Right renal cortex interstitium (tissue), 3 donors: ENCODE results near the gene ALDH9A1. TPM values are rescaled to one million over a fixed set of nuclear protein-coding genes. Genes with fewer than 3 reads are reported as not detected.
"Not testable (repeated sequence)": the region's sequence is repeated elsewhere in the genome, so short reads cannot be mapped to it uniquely, and the experiment has no call there.

ENCODE experiments used
- DNase-seq, 3 donors: peaks; one replicate each; pipeline ENCODE4 v3.0.0-alpha.2; 2013; ENCODE audit warnings: low read depth in 3 of 3, low spot score in 2 of 3
- polyA plus RNA-seq, 3 donors: library from polyadenylated mRNA; unstranded; fragments of 120-200 nt; gene quantifications; one replicate each; pipeline ENCODE4 v1.2.1, GENCODE V29; 2013; ENCODE audit not compliant: insufficient read length in 3 of 3

ALDH9A1 gene
- polyA plus RNA-seq, result 100 to 1,000 TPM; 123 to 131 (median 127) TPM

GRCh38 chr1:165697881-165698760 is at the start of gene ALDH9A1:
Gene ALDH9A1, minus strand, starts transcription at chr1:165698562. Its CDS starts 4 bp downstream, at chr1:165698558.
- peak; percentile 47 to 59 (median 59) for DNase-seq

- no peak for DNase-seq
These were observed 49.5 kb upstream of the ALDH9A1 start for GRCh38 chr1:165747632-165748447.

GRCh38 chr1:165744913-165745312 is 46.6 kb upstream of the ALDH9A1 start:
- DNase-seq, result not testable (repeated sequence)

DNA sequence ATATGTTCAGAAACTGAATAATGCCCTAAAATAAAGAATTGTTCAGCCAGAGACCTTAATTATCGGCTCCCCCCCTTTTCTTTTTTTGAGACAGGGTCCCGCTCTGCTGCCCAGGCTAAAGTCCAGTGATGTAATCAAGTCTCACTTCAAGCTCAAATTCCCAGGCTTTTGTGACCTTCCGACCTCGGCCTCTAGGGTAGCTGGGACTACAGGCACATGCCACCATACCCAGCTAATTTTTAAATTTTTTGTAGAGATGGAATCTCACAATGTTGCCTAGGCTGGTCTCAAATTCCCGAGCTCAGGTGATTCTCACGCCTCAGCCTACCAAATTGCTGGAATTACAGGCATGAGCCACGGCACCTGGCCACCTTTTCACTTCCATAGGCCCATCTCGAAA is 43.8 kb upstream of the ALDH9A1 start:
- DNase-seq, result no peak

GRCh38 chr1:165738794-165739193 is 40.4 kb upstream of the ALDH9A1 start:
- no peak for DNase-seq

GRCh38 chr1:165737196-165737595 is 38.8 kb upstream of the ALDH9A1 start:
- DNase-seq, result no peak

- no peak for DNase-seq
These were observed 36.5 kb upstream of the ALDH9A1 start for GRCh38 chr1:165734906-165735305.

DNA sequence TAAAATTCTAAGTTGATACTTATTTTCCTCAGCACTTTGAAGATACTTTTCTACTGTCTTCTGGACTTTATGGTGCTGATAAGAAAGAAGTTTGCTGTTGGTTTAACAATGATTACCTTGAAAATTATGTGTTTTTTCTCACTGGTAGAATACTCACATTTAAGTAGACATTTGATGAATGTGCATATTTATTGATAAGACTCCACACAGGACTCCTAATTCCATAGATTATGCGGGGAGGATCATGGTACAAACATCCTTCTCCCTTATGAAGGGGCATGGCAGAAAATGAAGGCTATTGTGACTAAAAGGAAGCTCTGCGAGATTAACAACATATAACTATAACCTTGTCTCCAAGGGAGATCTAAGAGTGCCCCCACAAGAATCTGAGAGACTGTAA is 28.5 kb upstream of the ALDH9A1 start:
- no peak for DNase-seq

GRCh38 chr1:165726169-165726568 is 27.8 kb upstream of the ALDH9A1 start:
- no peak for DNase-seq

- DNase-seq, result peak in 2 of 3 donors; percentile 33 to 49
These were observed 19.7 kb upstream of the ALDH9A1 start for GRCh38 chr1:165717918-165718515.

GRCh38 chr1:165716265-165717051 is 18.1 kb upstream of the ALDH9A1 start:
- DNase-seq, result not testable (repeated sequence)

- no peak for DNase-seq
These were observed 14.4 kb upstream of the ALDH9A1 start for GRCh38 chr1:165712764-165713163.

- no peak for DNase-seq
These were observed 9.8 kb upstream of the ALDH9A1 start for GRCh38 chr1:165707984-165708706.

GRCh38 chr1:165703648-165704047 is 5.3 kb upstream of the ALDH9A1 start:
- no peak for DNase-seq

- not testable (repeated sequence) for DNase-seq
These were observed 3.6 kb upstream of the ALDH9A1 start for GRCh38 chr1:165701922-165702321.

- DNase-seq, result no peak
These were observed 1.2 kb upstream of the ALDH9A1 start for GRCh38 chr1:165699577-165699976.

DNA sequence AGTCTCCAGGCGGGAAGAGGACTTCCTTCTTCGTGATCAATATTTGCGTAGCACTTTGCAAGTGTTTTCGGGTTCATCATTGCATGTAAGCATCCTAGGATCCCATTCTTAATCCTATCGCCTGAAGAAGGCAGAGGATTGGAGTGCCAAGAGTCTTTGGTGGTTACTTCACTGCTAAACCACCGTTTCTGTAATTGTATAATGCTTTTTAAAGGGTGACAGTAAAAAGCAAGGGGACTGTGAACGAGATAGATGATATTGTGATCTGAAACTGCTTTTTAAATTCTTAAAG is 345 bp upstream of the ALDH9A1 start:
- DNase-seq, result peak in 2 of 3 donors; percentile 25 to 54

DNA sequence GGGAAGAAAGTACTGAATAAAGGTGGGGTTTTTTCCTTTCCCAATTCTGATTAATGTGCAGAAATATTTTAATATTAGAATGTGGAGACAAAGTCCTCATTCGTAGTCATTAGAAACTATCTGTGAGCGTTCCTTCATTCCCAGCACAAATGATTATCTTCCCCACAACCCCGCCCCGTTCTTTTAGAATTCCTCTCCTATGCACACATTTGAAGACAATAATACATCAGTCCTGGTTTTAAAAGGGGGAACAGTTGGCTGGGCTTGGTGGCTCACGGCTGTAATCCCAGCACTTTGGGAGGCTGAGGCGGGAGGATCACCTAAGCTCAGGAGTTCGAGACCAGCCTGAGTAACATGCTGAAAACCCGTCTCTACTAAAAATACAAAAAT is 876 bp downstream of the ALDH9A1 start:
- no peak for DNase-seq

DNA sequence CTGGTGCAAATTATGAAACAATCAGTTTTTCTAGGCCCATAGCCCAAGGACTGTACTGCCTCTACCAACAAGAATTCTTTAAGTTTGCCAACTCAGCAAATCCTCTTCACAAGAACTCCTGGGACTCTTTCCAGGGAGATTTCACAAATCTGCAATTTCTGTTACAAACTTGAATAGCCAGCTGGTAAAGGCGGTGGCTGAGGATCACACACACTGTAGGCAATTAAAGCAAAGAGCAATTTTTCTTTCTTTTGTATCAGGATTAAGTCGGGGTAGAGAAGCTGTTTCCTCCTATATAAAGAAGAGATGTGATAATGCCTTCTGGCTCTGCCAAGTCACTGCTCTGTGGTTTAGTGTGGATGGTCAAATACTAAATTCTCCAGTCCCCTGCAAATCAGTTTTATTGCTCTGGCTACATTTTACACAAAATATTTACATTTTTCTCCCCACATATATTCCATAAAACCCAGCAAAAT is 1.7 kb downstream of the ALDH9A1 start:
- no peak for DNase-seq

DNA sequence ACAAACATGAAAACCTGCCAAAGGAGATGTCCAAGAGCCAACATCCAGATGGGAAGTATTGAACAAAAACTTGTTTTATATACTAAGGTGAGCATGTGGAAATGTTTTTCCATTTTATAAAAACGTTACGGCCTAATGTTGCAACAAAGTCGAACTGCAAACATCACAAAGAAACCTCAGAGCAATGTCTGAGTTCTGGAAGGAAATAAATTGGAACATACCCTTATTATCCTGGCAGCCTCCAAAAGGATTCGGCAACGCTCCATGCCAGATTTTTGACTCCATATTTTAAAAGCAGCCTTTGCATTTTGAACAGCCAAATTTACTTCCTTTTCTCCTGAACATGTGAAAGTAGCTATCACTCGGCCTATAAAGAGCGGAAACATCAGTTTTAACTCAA is 3.3 kb downstream of the ALDH9A1 start:
- no peak for DNase-seq
